Measurements from ENCODE around the gene TSPAN18.

TSPAN18 gene

GRCh38 chr11:44829838-44830237 is 103.1 kb downstream of the TSPAN18 start:
- no peak for DNase-seq

- no peak for DNase-seq
Measured at GRCh38 chr11:44831605-44832394, 105.0 kb downstream of the TSPAN18 start.

- no peak for DNase-seq
Measured at GRCh38 chr11:44832452-44832851, 105.7 kb downstream of the TSPAN18 start.

GRCh38 chr11:44833221-44833876 is 106.6 kb downstream of the TSPAN18 start:
- no peak for DNase-seq

GRCh38 chr11:44833877-44834452 is 107.2 kb downstream of the TSPAN18 start:
- peak; percentile 31 for DNase-seq

- DNase-seq = no peak
Measured at GRCh38 chr11:44834846-44835245, 108.1 kb downstream of the TSPAN18 start.

GRCh38 chr11:44835296-44835695 is 108.5 kb downstream of the TSPAN18 start:
- DNase-seq = no peak

- DNase-seq = no peak
Measured at GRCh38 chr11:44835938-44836337, 109.2 kb downstream of the TSPAN18 start.

- DNase-seq = no peak
Measured at GRCh38 chr11:44837661-44838060, 110.9 kb downstream of the TSPAN18 start.

GRCh38 chr11:44839458-44840084 is 112.8 kb downstream of the TSPAN18 start:
- no peak for DNase-seq

- DNase-seq = no peak
Measured at GRCh38 chr11:44840085-44840478, 113.3 kb downstream of the TSPAN18 start.

- no peak for DNase-seq
Measured at GRCh38 chr11:44840521-44841251, 113.9 kb downstream of the TSPAN18 start.

- DNase-seq = no peak
Measured at GRCh38 chr11:44842220-44842619, 115.5 kb downstream of the TSPAN18 start.

- no peak for DNase-seq
Measured at GRCh38 chr11:44846852-44847251, 120.1 kb downstream of the TSPAN18 start.

- DNase-seq = no peak
Measured at GRCh38 chr11:44847316-44847715, 120.6 kb downstream of the TSPAN18 start.

GRCh38 chr11:44848203-44848962 is 121.6 kb downstream of the TSPAN18 start:
- DNase-seq = no peak

GRCh38 chr11:44848963-44849350 is 122.2 kb downstream of the TSPAN18 start:
- no peak for DNase-seq

- DNase-seq = no peak
Measured at GRCh38 chr11:44849424-44849823, 122.7 kb downstream of the TSPAN18 start.

- DNase-seq = no peak
Measured at GRCh38 chr11:44849922-44850321, 123.2 kb downstream of the TSPAN18 start.

GRCh38 chr11:44851496-44851895 is 124.7 kb downstream of the TSPAN18 start:
- no peak for DNase-seq

- no peak for DNase-seq
Measured at GRCh38 chr11:44852159-44852747, 125.5 kb downstream of the TSPAN18 start.

- no peak for DNase-seq
Measured at GRCh38 chr11:44852952-44853351, 126.2 kb downstream of the TSPAN18 start.

Data from NCI-H748 treated with DMSO at 0.1 percent for 48 hours (cell line).